Psoas muscle (tissue), 8 donors: ENCODE results near the gene KCNIP2. TPM values are rescaled to one million over a fixed set of nuclear protein-coding genes. Genes with fewer than 3 reads are reported as not detected.

Experiments used
- ATAC-seq, 4 donors: fragments of 200-7000 bp; cut with Tn5 transposase; one replicate each; pipeline ENCODE4 v1.9.1; 2020; ENCODE audit warnings: moderate library complexity in 3 of 4, mild to moderate bottlenecking in 2 of 4
- DNase-seq, 2 donors: peaks; one replicate each; pipeline ENCODE4 v3.0.0-alpha.2; 2020
- H3K27ac ChIP-seq: fragments of 200-600 bp; one replicate; pipeline ENCODE4 v1.8.0; 2022
- H3K27me3 ChIP-seq, 3 donors: fragments of 200-600 bp in 1 of 3; one replicate each; pipeline versions ENCODE4 v1.6.1 to v1.8.0; 2013 to 2022; ENCODE audit warnings: low read length in 2 of 3, mild to moderate bottlenecking in 2 of 3, moderate library complexity in 1 of 3; ENCODE audit not compliant: insufficient read depth in 3 of 3
- H3K36me3 ChIP-seq, 2 donors: fragments of 200-600 bp in 1 of 2; one replicate each; pipeline versions ENCODE4 v1.6.1 to v1.8.0; 2013 to 2022; ENCODE audit warnings: low read depth in 1 of 2, mild to moderate bottlenecking in 1 of 2, moderate library complexity in 1 of 2; ENCODE audit not compliant: insufficient read depth in 1 of 2
- H3K4me1 ChIP-seq: fragments of 200-600 bp; one replicate; pipeline ENCODE4 v1.8.0; 2022
- H3K4me3 ChIP-seq: fragments of 200-600 bp; one replicate; pipeline ENCODE4 v1.8.0; 2022; ENCODE audit warnings: mild to moderate bottlenecking
- H3K9me3 ChIP-seq: fragments of 200-600 bp; one replicate; pipeline ENCODE4 v1.8.0; 2022
- CTCF ChIP-seq: fragments of 200-600 bp; IDR thresholded peaks from one replicate; pipeline ENCODE4 v1.8.0; 2022; ENCODE audit warnings: antibody characterized with exemption
- WGBS, 3 donors: extraction: QIAGEN DNeasy Blood & Tissue Kit; methylation state at CpG; one replicate each; pipeline versions ENCODE4 v1.1.6 to v1.1.7; 2013; 5-methylcytosine and 5-hydroxymethylcytosine counted together
- intact Hi-C, 2 donors: fragments of 100-400 bp; cut with DNase I; formaldehyde crosslinking; loops; one replicate each; pipeline versions ENCODE4 v1.11.0 to v1.14.2; 2022
- polyA plus RNA-seq, 3 donors: library from polyadenylated mRNA; stranded (reverse); fragments of 200-250 nt; gene quantifications; one replicate each; pipeline ENCODE4 v1.2.3, GENCODE V29; 2013
- total RNA-seq, 4 donors: library from RNA; stranded (reverse); fragmentation: NEBNext Ultra II Directional in 2 of 4; extraction: Animal tissue kit (Norgen Biotek cat#: 25700) in 2 of 4; gene quantifications; one replicate each; pipeline versions ENCODE4 v1.2.1 to v1.2.4, GENCODE V29; 2021 to 2023
- donor health status: healthy with polysubstance abuse.
- donor health status: DM: no; HTN: no; CAD: no; lungs with moderate emphysema.
- donor health status: Bipolar disorder and iron deficiency.
- donor health status: healthy.
- donor health status: DM: yes; HTN: yes; CAD: no.
- donor health status: DM: no; HTN: no; CAD: no.
- donor health status: DM: no; HTN: no; CAD: no.
- donor health status: DM: yes; HTN: yes; CAD: no.

KCNIP2 gene
- total and polyA plus RNA-seq, 7 donors, result 0.58 to 5.9 (median 1.2) TPM

GRCh38 chr10:101840741-101841453 lies 2.7 kb downstream of the KCNIP2 start:
- DNase-seq (peak; percentile 81 to 87), ATAC-seq (peak; percentile 86 to 92 (median 87))
- Histone ChIP-seq H3K27ac (no peak overlapping the region), H3K4me3 (peak overlapping the region; percentile 53), H3K27me3 (no peaks in the 10 kb centered on the region), H3K36me3 (peaks cover 0 to 9% of the 10 kb centered on the region in 2 donors), H3K4me1 (peaks cover 24% of the 10 kb centered on the region), H3K9me3 (no peaks in the 10 kb centered on the region)
- 1 to 2% (median 1%) methylated on average over 46 of the region's 46 CpGs for WGBS, 3 donors
- intact Hi-C loops, result loop anchor here (2.0 to 5.0 kb wide), 3 partner anchors 170 to 231 kb away; no protein-coding TSS in a partner anchor
- peak; percentile 86 for TF ChIP-seq CTCF

- intact Hi-C loops, result loop anchor here (2.0 to 5.0 kb wide), 3 partner anchors 171 to 232 kb away; no protein-coding TSS in a partner anchor
- H3K27me3 ChIP-seq, result no peaks in the 10 kb centered on the region
- peaks cover 0 to 2% of the 10 kb centered on the region in 2 donors for H3K36me3 ChIP-seq
- H3K9me3 ChIP-seq, result no peaks in the 10 kb centered on the region
- WGBS, 3 donors, result 3 to 9% (median 4%) methylated on average over 16 to 19 of the region's 19 CpGs
- no peak for TF ChIP-seq CTCF
- DNase-seq (no peak), ATAC-seq (no peak)
- peaks cover 24% of the 10 kb centered on the region for H3K4me1 ChIP-seq
- no peak overlapping the region for H3K27ac ChIP-seq
- H3K4me3 ChIP-seq, result peak overlapping the region; percentile 53
Observed at GRCh38 chr10:101840102-101840684, 3.4 kb downstream of the KCNIP2 start.

GRCh38 chr10:101839416-101840063 lies 4.1 kb downstream of the KCNIP2 start:
- DNase-seq (peak in 1 of 2 donors; percentile 44), ATAC-seq (peak in 2 of 4 donors; percentile 26 to 32)
- H3K9me3 ChIP-seq, result no peaks in the 10 kb centered on the region
- H3K4me3 ChIP-seq, result peak overlapping the region; percentile 39
- intact Hi-C loops, result loop anchor here (2.0 to 5.0 kb wide), 3 partner anchors 171 to 233 kb away; no protein-coding TSS in a partner anchor
- H3K4me1 ChIP-seq, result peaks cover 24% of the 10 kb centered on the region
- TF ChIP-seq CTCF, result no peak
- peak overlapping the region; percentile 10 for H3K27ac ChIP-seq
- 20 to 24% (median 21%) methylated on average over 25 to 36 of the region's 36 CpGs for WGBS, 3 donors
- no peaks in the 10 kb centered on the region for H3K36me3 ChIP-seq
- no peaks in the 10 kb centered on the region for H3K27me3 ChIP-seq

GRCh38 chr10:101839002-101839401 lies 4.6 kb downstream of the KCNIP2 start:
- H3K36me3 ChIP-seq, result no peaks in the 10 kb centered on the region
- DNase-seq (no peak), ATAC-seq (peak in 3 of 4 donors; percentile 19 to 42 (median 28))
- no peak for TF ChIP-seq CTCF
- H3K27me3 ChIP-seq, result no peaks in the 10 kb centered on the region
- peak overlapping the region; percentile 10 for H3K27ac ChIP-seq
- 95 to 100% (median 95%) methylated on average over 1 of the region's 1 CpG for WGBS, 3 donors
- H3K4me1 ChIP-seq, result peaks cover 24% of the 10 kb centered on the region
- intact Hi-C loops, result no loop called here
- H3K4me3 ChIP-seq, result no peak overlapping the region
- no peaks in the 10 kb centered on the region for H3K9me3 ChIP-seq
